Large intestine (tissue), 3 donors: ENCODE measurements around the gene TRPC4AP. TPM values are rescaled to one million over a fixed set of nuclear protein-coding genes. Genes with fewer than 3 reads are reported as not detected.

ENCODE experiments used
- DNase-seq, 2 donors: peaks; one replicate each; pipeline versions ENCODE4 v3.0.0 to v3.0.0-alpha.2; 2013
- H3K27ac ChIP-seq: one replicate; pipeline ENCODE4 v1.5.1; 2013; ENCODE audit warnings: low read length
- H3K27me3 ChIP-seq: 2 replicates; pipeline ENCODE4 v1.6.1; 2013; ENCODE audit warnings: low read length; ENCODE audit not compliant: control insufficient read depth, insufficient read depth
- H3K36me3 ChIP-seq: 2 replicates; pipeline ENCODE4 v1.6.1; 2013; ENCODE audit warnings: low read length; ENCODE audit not compliant: control insufficient read depth, insufficient read depth
- H3K4me1 ChIP-seq: one replicate; pipeline ENCODE4 v1.6.1; 2013; ENCODE audit warnings: low read length; ENCODE audit not compliant: control insufficient read depth, insufficient read depth
- H3K4me3 ChIP-seq: one replicate; pipeline ENCODE4 v1.5.1; 2013; ENCODE audit warnings: low read length
- H3K9me3 ChIP-seq: one replicate; pipeline ENCODE4 v1.6.1; 2013; ENCODE audit warnings: mild to moderate bottlenecking, low read depth, low read length, moderate library complexity; ENCODE audit not compliant: control insufficient read depth
- WGBS: methylation state at CpG from one replicate; pipeline ENCODE4 v1.1.5; 2013; ENCODE audit warnings: low lambda C conversion rate; ENCODE audit not compliant: insufficient coverage; 5-methylcytosine and 5-hydroxymethylcytosine counted together
- polyA plus RNA-seq: library from polyadenylated mRNA; unstranded; fragments of 120-200 nt; gene quantifications from one replicate; pipeline ENCODE4 v1.2.1, GENCODE V29; 2013

TRPC4AP gene
- polyA plus RNA-seq, 1 donor = 51.6 TPM

DNA sequence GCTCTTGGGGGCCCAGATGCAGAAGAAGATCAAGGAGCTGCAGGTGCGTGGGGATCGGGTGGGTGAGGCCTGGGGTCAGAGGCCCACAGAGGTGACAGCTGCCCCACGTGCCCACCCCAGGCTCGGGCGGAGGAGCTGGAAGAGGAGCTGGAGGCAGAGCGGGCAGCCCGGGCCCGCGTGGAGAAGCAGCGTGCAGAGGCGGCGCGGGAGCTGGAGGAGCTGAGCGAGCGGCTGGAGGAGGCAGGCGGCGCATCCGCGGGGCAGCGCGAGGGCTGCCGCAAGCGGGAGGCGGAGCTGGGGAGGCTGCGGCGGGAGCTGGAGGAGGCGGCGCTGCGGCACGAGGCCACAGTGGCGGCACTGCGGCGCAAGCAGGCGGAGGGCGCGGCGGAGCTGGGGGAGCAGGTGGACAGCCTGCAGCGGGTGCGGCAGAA lies 95.5 kb downstream of the TRPC4AP start:
- peaks cover 8% of the 10 kb centered on the region for H3K4me1 ChIP-seq
- no peak overlapping the region for H3K4me3 ChIP-seq
- peaks cover 5% of the 10 kb centered on the region for H3K9me3 ChIP-seq
- peak; percentile 37 to 72 for DNase-seq
- no peaks in the 10 kb centered on the region for H3K27me3 ChIP-seq
- H3K36me3 ChIP-seq = peaks cover 64% of the 10 kb centered on the region
- WGBS = no CpG with 5 or more reads among the region's 39 CpGs
- no peak overlapping the region for H3K27ac ChIP-seq

DNA sequence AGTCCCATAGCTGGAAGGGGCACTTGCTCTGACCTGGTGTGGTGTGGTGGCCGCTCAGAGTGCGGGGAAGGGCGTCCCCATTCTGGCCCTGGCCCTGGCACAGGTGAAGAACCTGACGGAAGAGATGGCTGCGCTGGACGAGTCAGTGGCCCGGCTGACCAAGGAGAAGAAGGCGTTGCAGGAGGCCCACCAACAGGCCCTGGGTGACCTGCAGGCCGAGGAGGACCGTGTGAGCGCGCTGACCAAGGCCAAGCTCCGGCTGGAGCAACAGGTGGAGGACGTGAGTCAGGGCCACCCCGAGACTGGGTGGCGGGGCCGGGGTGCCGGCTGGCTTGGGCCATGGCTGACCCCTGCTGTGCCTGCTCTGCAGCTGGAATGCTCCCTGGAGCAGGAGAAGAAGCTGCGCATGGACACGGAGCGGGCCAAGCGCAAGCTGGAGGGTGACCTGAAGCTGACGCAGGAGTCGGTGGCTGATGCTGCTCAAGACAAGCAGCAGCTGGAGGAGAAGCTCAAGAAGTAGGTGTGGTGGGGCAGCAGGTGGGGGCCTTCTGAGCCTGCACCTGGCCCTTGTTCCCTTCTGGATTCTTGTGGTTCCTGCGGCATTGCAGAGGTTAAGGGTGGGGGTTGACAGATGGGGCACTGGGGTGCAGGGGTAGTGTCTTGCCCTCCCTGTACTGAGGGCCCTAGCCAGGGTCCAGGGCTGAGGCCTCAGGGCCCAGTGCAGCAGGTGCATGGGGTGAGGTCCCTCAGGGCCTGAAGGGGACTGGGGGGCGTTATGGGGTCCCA lies 96.2 kb downstream of the TRPC4AP start:
- Histone ChIP-seq H3K27me3 (no peaks in the 10 kb centered on the region), H3K9me3 (peaks cover 5% of the 10 kb centered on the region), H3K36me3 (peaks cover 56% of the 10 kb centered on the region), H3K4me3 (no peak overlapping the region), H3K4me1 (peaks cover 8% of the 10 kb centered on the region), H3K27ac (no peak overlapping the region)
- no CpG with 5 or more reads among the region's 26 CpGs for WGBS
- DNase-seq = no peak

DNA sequence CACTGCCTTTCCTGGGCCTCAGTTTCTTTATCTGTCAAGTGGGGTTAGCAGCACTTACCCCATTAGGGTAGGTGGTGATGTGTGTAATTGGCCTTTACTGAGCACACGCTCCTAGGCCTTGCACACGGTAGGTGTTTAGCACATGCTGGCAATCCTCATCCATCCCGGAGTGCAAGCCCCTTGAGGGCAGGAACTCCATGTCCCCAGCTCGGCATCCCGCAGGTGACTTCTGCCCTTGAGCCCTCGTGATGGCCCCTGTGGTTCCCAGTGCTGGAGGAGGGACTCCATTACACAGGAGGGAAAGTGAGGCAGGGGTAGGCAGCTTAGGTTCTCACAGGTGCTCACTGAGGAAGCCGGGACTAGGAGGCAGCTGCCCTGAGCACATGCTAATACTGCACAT lies 96.9 kb downstream of the TRPC4AP start:
- H3K4me3 ChIP-seq = no peak overlapping the region
- no peak for DNase-seq
- WGBS = no CpG with 5 or more reads among the region's 7 CpGs
- peaks cover 3% of the 10 kb centered on the region for H3K9me3 ChIP-seq
- no peaks in the 10 kb centered on the region for H3K27me3 ChIP-seq
- H3K27ac ChIP-seq = no peak overlapping the region
- peaks cover 49% of the 10 kb centered on the region for H3K36me3 ChIP-seq
- H3K4me1 ChIP-seq = peaks cover 8% of the 10 kb centered on the region

DNA sequence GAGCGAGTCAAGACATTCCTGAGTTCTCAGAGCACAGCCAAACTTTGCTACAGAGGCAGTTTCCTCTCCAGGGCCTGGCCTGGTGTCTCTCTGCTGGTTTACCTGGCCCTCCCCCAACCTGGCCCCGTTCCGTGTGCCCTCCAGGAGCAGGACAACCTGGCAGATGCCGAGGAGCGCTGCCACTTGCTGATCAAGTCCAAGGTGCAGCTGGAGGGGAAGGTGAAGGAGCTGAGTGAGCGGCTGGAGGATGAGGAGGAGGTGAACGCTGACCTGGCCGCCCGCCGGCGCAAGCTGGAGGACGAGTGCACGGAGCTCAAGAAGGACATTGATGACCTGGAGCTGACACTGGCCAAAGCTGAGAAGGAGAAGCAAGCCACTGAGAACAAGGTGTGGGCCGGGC lies 97.4 kb downstream of the TRPC4AP start:
- Histone ChIP-seq H3K9me3 (peaks cover 3% of the 10 kb centered on the region), H3K36me3 (peaks cover 46% of the 10 kb centered on the region), H3K4me3 (no peak overlapping the region), H3K27ac (no peak overlapping the region), H3K4me1 (peaks cover 8% of the 10 kb centered on the region), H3K27me3 (no peaks in the 10 kb centered on the region)
- WGBS = 80% methylated on average over 1 of the region's 14 CpGs
- no peak for DNase-seq

DNA sequence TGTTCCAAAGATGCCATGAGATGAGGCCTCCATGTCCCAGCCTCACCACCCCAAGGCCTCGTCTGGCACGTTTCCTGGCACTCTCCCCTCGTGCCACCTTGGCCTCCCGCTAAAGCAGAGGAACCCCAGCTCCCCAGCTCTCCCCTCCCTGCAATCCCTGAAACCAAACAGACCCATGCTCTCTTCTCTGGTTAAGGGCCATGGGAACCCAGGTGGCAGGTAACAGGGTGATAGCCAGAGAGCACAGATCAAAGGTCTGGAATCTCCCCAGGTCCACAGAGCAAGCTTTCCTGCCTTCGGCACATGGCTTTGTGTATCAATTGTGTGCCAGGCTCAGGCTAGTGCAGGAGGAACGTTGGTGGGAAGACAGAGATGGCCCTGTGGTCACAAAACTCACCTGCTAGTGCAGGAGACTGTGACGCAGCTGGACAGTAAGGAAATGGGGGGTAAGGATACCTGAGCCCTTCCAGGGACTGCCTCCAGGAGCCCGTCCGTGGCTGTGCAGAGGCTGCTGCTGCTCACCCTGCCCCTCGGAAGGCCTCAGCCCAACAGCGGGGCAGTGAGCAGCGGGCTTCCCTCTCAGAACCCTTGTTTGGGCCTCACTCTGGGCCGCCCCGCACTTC lies 98.0 kb downstream of the TRPC4AP start:
- no CpG with 5 or more reads among the region's 14 CpGs for WGBS
- Histone ChIP-seq H3K9me3 (peaks cover 3% of the 10 kb centered on the region), H3K4me3 (no peak overlapping the region), H3K4me1 (peaks cover 8% of the 10 kb centered on the region), H3K36me3 (peaks cover 40% of the 10 kb centered on the region), H3K27ac (no peak overlapping the region), H3K27me3 (no peaks in the 10 kb centered on the region)
- peak in 1 of 2 donors; percentile 58 for DNase-seq

DNA sequence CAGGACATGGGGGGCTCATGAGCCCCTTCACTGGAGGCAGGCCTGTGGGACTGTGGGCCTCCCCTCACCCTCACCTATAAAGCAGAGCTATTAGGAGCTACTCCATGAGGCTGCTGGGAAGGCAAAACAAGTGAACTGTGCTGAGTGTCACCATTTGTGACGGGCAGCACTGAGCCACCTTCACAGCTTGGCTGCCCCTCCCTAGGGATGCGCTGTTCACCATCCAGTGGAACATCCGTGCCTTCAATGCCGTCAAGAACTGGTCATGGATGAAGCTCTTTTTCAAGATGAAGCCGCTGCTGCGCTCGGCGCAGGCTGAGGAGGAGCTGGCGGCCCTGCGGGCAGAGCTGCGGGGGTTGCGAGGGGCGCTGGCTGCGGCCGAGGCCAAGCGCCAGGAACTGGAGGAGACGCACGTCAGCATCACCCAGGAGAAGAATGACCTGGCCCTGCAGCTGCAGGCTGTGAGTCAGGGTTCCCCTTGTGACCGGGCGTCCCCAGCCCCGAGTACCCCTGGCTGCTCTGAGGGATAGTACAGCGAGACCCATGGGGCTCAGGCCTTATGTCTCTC lies 98.6 kb downstream of the TRPC4AP start:
- Histone ChIP-seq H3K4me3 (no peak overlapping the region), H3K4me1 (peaks cover 8% of the 10 kb centered on the region), H3K9me3 (peaks cover 3% of the 10 kb centered on the region), H3K27me3 (no peaks in the 10 kb centered on the region), H3K27ac (no peak overlapping the region), H3K36me3 (peaks cover 36% of the 10 kb centered on the region)
- WGBS = no CpG with 5 or more reads among the region's 22 CpGs
- DNase-seq = no peak

DNA sequence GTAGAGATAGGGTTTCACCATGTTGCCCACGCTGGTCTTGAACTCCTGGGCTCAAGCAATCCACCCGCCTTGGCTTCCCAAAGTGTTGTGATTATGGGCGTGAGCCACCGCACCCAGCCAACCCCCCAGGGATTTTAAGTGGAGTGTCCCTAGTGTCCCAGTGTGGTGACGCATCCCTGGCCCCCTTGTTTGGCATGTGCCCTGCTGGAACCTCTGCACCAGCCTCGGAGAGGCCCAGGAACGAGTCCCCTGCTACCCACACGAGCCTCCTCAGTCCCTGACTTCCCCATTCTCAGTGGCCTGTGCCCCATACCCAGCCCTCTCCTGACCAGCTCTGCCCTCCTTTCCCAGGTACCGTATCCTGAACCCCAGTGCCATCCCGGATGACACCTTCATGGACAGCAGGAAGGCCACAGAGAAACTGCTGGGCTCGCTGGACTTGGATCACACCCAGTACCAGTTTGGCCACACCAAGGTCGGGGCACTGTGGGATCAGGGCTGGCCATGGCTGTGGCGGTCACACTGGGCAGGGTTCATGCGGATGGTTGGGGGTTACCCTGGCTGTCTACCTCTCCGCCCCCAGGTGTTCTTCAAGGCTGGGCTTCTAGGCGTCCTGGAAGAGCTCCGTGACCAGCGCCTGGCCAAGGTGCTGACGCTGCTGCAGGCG lies 99.7 kb downstream of the TRPC4AP start:
- DNase-seq = no peak
- peaks cover 3% of the 10 kb centered on the region for H3K9me3 ChIP-seq
- WGBS = no CpG with 5 or more reads among the region's 20 CpGs
- H3K27ac ChIP-seq = no peak overlapping the region
- H3K4me3 ChIP-seq = no peak overlapping the region
- H3K27me3 ChIP-seq = no peaks in the 10 kb centered on the region
- H3K36me3 ChIP-seq = peaks cover 25% of the 10 kb centered on the region
- H3K4me1 ChIP-seq = peaks cover 8% of the 10 kb centered on the region

DNA sequence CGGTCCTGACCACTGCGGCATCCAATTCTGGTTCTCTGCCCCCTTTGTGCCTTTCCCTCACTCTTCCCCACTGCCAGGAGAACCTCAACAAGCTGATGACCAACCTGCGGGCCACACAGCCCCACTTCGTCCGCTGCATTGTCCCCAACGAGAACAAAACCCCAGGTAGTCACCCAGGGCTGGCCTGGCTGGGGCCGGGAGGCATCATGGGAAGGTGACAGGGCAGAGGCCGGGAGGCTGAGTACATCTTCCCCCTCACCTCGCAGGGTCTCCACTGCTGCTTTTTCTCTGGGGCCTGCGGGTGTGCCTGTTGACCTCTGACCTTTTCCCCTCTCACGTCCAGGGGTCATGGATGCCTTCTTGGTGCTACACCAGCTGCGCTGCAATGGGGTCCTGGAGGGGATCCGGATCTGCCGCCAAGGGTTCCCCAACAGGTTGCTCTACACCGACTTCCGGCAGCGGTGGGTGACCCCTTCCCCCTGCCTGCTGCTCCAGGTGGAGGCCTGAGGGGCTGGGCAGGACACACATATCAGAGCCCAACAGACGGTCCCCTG lies 101.9 kb downstream of the TRPC4AP start:
- WGBS = no CpG with 5 or more reads among the region's 18 CpGs
- peaks cover 8% of the 10 kb centered on the region for H3K27me3 ChIP-seq
- H3K4me3 ChIP-seq = no peak overlapping the region
- H3K4me1 ChIP-seq = no peaks in the 10 kb centered on the region
- H3K9me3 ChIP-seq = no peaks in the 10 kb centered on the region
- H3K36me3 ChIP-seq = peaks cover 16% of the 10 kb centered on the region
- no peak overlapping the region for H3K27ac ChIP-seq
- no peak for DNase-seq

DNA sequence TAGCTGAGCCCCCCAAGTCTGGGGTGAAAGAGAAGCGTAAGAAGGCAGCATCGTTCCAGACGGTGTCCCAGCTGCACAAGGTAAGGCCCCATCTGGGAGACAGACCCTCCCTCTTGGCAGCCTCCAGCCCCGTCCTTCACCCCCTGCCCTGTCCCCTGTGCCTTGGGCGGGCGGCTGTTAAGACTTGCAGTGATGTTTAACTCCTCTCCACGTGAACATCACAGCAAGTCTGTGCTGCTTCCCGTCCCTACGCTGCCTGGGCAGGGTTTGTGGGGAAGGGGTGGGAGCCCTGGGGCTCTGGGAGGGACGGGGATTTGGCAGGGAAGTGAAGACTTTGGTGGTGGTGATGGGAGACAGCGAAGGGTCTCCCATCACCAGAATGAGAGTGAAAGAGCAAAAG lies 102.4 kb downstream of the TRPC4AP start:
- no peak overlapping the region for H3K4me3 ChIP-seq
- no peak for DNase-seq
- H3K27ac ChIP-seq = no peak overlapping the region
- H3K4me1 ChIP-seq = no peaks in the 10 kb centered on the region
- peaks cover 13% of the 10 kb centered on the region for H3K27me3 ChIP-seq
- no peaks in the 10 kb centered on the region for H3K9me3 ChIP-seq
- peaks cover 11% of the 10 kb centered on the region for H3K36me3 ChIP-seq
- WGBS = no CpG with 5 or more reads among the region's 11 CpGs

DNA sequence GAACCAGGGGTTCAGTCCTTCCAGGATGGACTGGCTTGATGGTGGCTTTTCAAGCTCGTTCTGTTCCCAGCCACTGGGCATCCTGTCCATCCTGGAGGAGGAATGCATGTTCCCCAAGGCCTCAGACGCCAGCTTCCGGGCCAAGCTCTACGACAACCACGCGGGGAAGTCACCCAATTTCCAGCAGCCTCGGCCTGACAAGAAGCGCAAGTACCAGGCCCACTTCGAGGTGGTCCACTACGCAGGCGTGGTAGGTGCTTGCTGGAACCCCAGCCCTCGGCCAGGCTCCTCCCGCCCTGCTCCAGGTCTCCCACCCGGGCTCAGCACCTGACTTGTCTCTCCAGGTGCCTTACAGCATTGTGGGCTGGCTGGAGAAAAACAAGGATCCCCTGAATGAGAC lies 102.9 kb downstream of the TRPC4AP start:
- no CpG with 5 or more reads among the region's 14 CpGs for WGBS
- no peaks in the 10 kb centered on the region for H3K9me3 ChIP-seq
- no peak overlapping the region for H3K4me3 ChIP-seq
- DNase-seq = no peak
- H3K27ac ChIP-seq = no peak overlapping the region
- no peaks in the 10 kb centered on the region for H3K4me1 ChIP-seq
- H3K36me3 ChIP-seq = peaks cover 7% of the 10 kb centered on the region
- peaks cover 19% of the 10 kb centered on the region for H3K27me3 ChIP-seq
